ENCODE data around the gene CHMP1A.

GRCh38 chr16:89602273-89602951, 55.1 kb downstream of the CHMP1A start:
- TF ChIP-seq EP300 (IDR thresholded peaks at IDR 0.05) (no peak), POLR2A (IDR thresholded peaks at IDR 0.05) (no peak)
